ENCODE results near the gene ZSCAN30. TPM values are rescaled to one million over a fixed set of nuclear protein-coding genes. Genes with fewer than 3 reads are reported as not detected.
A peak's percentile ranks its signal among the peaks of the same experiment; 100 is the strongest.

The ZSCAN30 gene
- total RNA-seq, 1 donor from 2014 or later: 13.3 TPM

- intact Hi-C loops (cut with micrococcal nuclease): no loop called here
- Histone ChIP-seq H3K9me3 (replicated peaks) (peaks cover 8% of the 10 kb centered on the region), H3K27me3 (ENCODE audit: low read depth) (no peaks in the 10 kb centered on the region), H3K4me3 (no peak overlapping the region), H3K36me3 (peaks cover under 1% of the 10 kb centered on the region), H3K4me1 (peaks cover 13% of the 10 kb centered on the region), H3K27ac (replicated peaks) (no peak overlapping the region)
- TF ChIP-seq, protein P1, sequence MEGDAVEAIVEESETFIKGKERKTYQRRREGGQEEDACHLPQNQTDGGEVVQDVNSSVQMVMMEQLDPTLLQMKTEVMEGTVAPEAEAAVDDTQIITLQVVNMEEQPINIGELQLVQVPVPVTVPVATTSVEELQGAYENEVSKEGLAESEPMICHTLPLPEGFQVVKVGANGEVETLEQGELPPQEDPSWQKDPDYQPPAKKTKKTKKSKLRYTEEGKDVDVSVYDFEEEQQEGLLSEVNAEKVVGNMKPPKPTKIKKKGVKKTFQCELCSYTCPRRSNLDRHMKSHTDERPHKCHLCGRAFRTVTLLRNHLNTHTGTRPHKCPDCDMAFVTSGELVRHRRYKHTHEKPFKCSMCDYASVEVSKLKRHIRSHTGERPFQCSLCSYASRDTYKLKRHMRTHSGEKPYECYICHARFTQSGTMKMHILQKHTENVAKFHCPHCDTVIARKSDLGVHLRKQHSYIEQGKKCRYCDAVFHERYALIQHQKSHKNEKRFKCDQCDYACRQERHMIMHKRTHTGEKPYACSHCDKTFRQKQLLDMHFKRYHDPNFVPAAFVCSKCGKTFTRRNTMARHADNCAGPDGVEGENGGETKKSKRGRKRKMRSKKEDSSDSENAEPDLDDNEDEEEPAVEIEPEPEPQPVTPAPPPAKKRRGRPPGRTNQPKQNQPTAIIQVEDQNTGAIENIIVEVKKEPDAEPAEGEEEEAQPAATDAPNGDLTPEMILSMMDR (IDR thresholded peaks at IDR 0.05; ENCODE audit: borderline replicate concordance): no peak
- DNase-seq: no peak
Observed at GRCh38 chr18:35268821-35269220, 21.2 kb downstream of the ZSCAN30 start.

DNA sequence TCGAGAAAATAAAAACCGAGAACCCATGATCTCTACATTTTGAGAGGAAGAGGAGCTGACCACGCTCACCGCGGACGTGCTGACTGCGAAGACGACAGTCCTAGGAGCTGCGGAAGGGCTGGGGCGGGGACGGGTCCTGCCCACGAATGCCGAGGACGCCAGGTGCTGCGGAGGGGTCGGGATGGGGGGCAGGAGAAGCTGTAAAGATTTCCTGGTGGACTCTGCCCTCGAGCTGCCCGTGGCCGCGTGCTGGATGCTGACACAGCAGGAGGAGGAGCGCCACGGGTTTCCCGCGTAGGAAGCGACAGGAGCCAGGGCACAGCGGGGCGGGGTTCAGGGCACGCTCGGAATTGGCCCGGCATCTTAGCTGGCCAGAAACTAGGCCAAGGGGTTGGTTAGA is 22.2 kb downstream of the ZSCAN30 start:
- Histone ChIP-seq H3K36me3 (peaks cover 11% of the 10 kb centered on the region), H3K27ac (replicated peaks) (peak overlapping the region; percentile 90), H3K27me3 (ENCODE audit: low read depth) (no peaks in the 10 kb centered on the region), H3K9me3 (replicated peaks) (peaks cover 8% of the 10 kb centered on the region), H3K4me1 (peaks cover 13% of the 10 kb centered on the region), H3K4me3 (peak overlapping the region; percentile 80)
- intact Hi-C loops (cut with micrococcal nuclease): no loop called here
- TF ChIP-seq, protein P1 (IDR thresholded peaks at IDR 0.05; ENCODE audit: borderline replicate concordance): no peak
- DNase-seq: peak; percentile 33

GRCh38 chr18:35267161-35267651 is 22.8 kb downstream of the ZSCAN30 start:
- H3K4me3 ChIP-seq: peak overlapping the region; percentile 80
- H3K27me3 ChIP-seq (ENCODE audit: low read depth): no peaks in the 10 kb centered on the region
- peaks cover 17% of the 10 kb centered on the region for H3K36me3 ChIP-seq
- intact Hi-C loops (cut with micrococcal nuclease): no loop called here
- peak overlapping the region; percentile 90 for H3K27ac ChIP-seq (replicated peaks)
- peaks cover 8% of the 10 kb centered on the region for H3K9me3 ChIP-seq (replicated peaks)
- DNase-seq: peak; percentile 85
- H3K4me1 ChIP-seq: peaks cover 13% of the 10 kb centered on the region
- TF ChIP-seq, protein P1 (IDR thresholded peaks at IDR 0.05; ENCODE audit: borderline replicate concordance): peak; percentile 31

- TF ChIP-seq, protein P1 (IDR thresholded peaks at IDR 0.05; ENCODE audit: borderline replicate concordance): no peak
- Histone ChIP-seq H3K9me3 (replicated peaks) (peaks cover 3% of the 10 kb centered on the region), H3K27me3 (ENCODE audit: low read depth) (no peaks in the 10 kb centered on the region), H3K4me1 (peaks cover 13% of the 10 kb centered on the region), H3K4me3 (no peak overlapping the region), H3K36me3 (peaks cover 35% of the 10 kb centered on the region), H3K27ac (replicated peaks) (no peak overlapping the region)
- intact Hi-C loops (cut with micrococcal nuclease): no loop called here
- no peak for DNase-seq
Observed at GRCh38 chr18:35264409-35264808, 25.6 kb downstream of the ZSCAN30 start.

DNA sequence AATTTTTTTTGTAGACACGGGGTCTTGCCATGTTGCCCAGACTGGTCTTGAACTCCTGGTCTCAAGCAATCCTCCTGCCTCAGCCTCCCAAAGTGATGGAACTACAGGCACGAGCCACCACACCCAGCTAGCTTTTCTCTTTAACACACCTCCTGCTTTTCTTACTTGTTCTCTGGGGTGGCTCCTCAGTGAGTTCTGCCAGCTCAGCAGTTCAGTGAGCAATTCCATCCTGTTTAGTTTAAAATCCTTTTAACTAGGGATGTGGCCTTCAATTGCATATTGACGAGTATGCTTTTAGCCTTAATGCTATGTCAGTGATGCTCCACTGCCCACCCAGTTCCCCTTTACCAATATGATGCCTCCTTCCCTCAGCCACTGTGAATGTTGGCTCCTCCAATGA is 33.1 kb downstream of the ZSCAN30 start:
- no peak overlapping the region for H3K27ac ChIP-seq (replicated peaks)
- H3K27me3 ChIP-seq (ENCODE audit: low read depth): no peaks in the 10 kb centered on the region
- H3K36me3 ChIP-seq: peaks cover 79% of the 10 kb centered on the region
- H3K4me1 ChIP-seq: no peaks in the 10 kb centered on the region
- DNase-seq: no peak
- TF ChIP-seq, protein P1 (IDR thresholded peaks at IDR 0.05; ENCODE audit: borderline replicate concordance): no peak
- intact Hi-C loops (cut with micrococcal nuclease): no loop called here
- no peak overlapping the region for H3K4me3 ChIP-seq
- peaks cover 18% of the 10 kb centered on the region for H3K9me3 ChIP-seq (replicated peaks)
